Measurements from ENCODE around the gene FLT3LG. TPM values are rescaled to one million over a fixed set of nuclear protein-coding genes. Genes with fewer than 3 reads are reported as not detected.

The FLT3LG gene
- polyA plus RNA-seq (ENCODE audit: insufficient read length in 4 of 4): 1 to 10 TPM; 2.8 to 6.7 (median 4.5) TPM

- no peak for DNase-seq (ENCODE audit: low read depth in 4 of 4, low spot score in 3 of 4)
These were observed at the start of gene FLT3LG for GRCh38 chr19:49473868-49474541. FLT3LG (plus strand) TSS chr19:49474215; CDS start chr19:49474640, 425 bp downstream.

GRCh38 chr19:49425178-49425577, 48.8 kb upstream of the FLT3LG start, which contains the start of gene GFY:
GFY (plus strand) TSS chr19:49425388; CDS start chr19:49426431, 1,043 bp downstream.
- no peak for DNase-seq (ENCODE audit: low read depth in 4 of 4, low spot score in 3 of 4)

DNA sequence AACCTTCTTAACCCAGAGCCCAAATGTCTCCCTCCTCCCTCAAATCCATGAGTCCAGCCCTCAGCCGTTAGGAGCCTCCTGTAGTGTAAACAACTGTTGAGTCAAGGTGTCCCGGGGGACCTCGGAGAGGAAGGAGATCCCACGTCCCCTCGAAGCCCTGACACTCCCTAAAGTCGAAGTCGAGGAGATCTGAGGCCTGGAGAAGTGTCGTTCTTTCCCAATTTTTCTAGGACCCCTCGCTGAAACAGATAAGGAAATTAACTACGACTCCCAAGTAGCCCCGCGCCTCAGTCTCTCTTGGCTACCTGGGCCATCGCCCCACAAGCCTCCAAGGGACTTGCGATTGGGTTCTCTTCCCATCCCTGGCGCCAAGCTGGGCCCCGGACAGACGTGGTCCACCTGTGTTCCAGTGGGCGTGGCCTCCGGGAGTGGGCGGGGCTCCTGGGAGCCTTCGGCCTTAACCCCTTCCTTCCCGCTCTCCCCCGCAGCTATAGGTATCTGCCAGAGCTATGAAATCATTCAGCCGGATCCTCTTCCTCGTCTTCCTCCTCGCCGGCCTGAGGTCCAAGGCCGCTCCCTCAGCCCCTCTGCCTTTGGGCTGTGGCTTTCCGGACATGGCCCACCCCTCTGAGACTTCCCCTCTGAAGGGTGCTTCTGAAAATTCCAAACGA, 48.0 kb upstream of the FLT3LG start:
- DNase-seq (ENCODE audit: low read depth in 4 of 4, low spot score in 3 of 4): no peak

DNA sequence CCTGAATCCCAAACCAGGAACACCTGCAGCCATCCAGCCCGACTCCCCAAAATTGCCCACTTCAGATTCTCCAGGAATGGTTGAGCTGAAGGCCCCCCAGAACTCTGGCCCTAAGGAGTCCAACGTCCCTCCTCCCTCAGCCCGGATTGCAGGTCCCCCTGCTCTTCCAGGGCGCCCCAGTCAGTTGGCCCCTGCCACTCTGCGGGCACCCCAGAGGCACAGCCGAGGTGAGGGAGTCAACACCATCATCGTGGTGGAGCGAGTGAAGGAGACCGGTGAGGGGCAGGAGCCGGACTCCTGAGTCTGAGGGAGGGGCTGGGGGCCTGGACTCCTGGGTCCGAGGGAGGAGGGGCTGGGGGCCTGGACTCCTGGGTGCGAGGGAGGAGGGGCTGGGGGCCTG, 46.7 kb upstream of the FLT3LG start:
- no peak for DNase-seq (ENCODE audit: low read depth in 4 of 4, low spot score in 3 of 4)

GRCh38 chr19:49427855-49428546, 46.0 kb upstream of the FLT3LG start:
- DNase-seq (ENCODE audit: low read depth in 4 of 4, low spot score in 3 of 4): no peak

DNA sequence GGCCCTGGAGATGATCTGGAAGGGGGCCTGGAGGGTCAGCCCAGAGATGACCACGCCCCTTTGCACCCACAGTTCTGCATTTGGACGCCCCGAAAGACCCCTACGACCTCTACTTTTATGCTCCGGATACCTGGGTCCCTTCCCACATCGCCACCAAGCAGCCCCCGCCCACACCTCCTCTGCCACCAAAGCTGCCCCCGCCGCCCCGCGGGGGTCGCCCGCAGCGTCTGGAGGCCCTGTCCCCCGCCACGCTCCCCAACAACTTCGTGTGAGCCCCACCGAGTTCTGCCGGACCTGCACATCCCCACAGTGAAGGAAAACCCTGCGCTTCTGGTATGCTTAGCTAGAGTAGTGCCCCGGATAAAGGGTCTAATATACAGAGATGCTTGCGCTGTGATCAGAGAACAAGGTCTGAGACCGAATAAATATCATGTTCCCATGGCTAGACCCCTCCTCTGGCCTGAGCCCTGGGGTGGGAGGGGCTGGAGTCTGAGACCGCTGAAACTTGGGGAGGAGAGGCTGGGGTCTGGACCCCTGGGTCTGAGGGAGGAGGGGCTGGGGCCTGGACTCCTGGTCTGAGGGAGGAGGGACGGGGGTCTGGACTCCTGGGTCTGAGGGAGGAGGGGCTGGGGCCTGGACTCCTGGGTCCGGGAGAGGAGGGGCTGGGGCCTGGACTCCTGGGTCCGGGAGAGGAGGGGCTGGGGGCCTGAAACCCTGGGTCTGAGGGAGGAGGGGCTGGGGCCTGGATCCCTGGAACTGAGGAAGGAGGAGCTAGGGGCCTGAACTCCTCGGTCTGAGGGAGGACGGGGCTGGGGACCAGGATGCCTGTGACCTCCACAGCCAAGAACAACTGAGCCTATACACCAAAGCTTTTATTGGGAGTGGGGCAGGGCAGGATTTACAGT, 45.2 kb upstream of the FLT3LG start:
- no peak for DNase-seq (ENCODE audit: low read depth in 4 of 4, low spot score in 3 of 4)

DNA sequence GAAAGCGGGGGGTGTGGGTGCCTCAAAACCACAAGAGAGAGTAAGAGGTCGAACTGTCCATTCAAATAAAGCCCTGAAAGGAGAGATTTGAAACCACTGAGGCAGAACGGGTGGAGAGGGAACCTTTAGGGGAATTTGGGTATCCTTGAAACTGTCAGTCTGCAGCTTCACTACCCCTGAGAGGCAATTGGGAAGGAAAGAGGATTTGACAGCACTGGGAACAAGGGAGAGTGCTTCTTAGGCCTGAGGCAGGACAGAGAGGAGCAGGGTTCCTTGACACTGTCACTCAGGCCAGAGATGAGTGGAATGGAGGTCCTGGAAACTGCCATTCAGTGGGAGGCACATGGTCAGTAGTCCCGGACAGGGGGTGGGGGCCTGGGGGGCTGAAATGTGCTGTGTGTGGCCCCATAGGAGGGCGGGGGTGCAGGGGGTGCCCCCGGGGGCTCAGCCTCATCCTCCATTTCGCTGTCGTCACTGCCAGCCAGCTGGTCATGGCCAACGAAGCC, 43.8 kb upstream of the FLT3LG start:
- no peak for DNase-seq (ENCODE audit: low read depth in 4 of 4, low spot score in 3 of 4)

DNA sequence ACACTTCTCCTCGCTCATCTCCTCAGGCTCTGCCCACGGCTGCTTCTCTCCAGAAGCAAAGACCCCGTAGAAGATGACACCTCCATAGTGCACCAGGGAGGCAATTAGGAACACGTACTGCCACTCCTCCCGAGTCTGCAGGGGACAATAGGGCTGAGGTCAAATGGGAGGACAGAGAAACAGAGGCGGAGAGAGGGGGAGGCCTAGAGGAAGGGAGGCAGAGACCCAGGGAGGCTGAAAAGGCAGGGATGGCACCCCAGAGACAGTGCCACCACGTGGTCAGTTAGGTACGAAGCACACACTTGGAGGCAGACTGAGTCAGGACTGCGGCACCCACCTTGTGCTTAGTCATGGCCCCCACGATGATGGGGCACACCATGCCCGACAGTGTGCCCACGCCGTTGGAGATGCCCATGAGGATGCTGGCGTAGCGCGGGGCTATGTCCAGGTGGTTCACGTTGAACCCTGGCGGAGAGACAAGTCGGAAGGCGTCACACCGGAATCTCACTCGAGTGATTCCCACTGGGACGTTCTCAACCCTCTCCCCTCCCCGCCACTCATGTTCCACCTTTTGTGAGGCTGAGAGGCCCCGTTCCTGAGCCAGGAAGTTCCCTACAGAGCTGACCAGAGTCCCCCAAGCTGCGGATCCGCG, 43.2 kb upstream of the FLT3LG start:
- DNase-seq (ENCODE audit: low read depth in 4 of 4, low spot score in 3 of 4): no peak

DNA sequence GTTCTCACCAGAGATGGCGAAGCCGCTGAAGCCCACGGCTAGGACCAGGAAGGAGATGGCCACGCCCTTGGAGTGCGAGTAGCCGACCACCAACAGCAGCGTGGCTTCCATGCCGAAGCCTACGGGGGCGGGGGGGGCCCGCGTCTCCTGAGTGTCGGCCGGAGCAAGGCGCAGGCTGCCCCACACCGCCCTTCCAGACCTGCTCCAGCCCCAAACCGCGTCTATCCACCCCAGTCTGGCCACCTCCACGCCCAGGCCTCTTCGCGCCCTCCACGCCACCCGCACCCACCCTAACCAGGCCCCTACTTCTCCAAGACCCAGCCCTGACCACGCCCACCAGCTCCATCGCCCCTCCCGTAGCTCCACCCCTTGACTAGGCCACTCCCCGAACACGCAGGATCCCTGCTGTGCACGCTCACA, 42.7 kb upstream of the FLT3LG start:
- DNase-seq (ENCODE audit: low read depth in 4 of 4, low spot score in 3 of 4): no peak

DNA sequence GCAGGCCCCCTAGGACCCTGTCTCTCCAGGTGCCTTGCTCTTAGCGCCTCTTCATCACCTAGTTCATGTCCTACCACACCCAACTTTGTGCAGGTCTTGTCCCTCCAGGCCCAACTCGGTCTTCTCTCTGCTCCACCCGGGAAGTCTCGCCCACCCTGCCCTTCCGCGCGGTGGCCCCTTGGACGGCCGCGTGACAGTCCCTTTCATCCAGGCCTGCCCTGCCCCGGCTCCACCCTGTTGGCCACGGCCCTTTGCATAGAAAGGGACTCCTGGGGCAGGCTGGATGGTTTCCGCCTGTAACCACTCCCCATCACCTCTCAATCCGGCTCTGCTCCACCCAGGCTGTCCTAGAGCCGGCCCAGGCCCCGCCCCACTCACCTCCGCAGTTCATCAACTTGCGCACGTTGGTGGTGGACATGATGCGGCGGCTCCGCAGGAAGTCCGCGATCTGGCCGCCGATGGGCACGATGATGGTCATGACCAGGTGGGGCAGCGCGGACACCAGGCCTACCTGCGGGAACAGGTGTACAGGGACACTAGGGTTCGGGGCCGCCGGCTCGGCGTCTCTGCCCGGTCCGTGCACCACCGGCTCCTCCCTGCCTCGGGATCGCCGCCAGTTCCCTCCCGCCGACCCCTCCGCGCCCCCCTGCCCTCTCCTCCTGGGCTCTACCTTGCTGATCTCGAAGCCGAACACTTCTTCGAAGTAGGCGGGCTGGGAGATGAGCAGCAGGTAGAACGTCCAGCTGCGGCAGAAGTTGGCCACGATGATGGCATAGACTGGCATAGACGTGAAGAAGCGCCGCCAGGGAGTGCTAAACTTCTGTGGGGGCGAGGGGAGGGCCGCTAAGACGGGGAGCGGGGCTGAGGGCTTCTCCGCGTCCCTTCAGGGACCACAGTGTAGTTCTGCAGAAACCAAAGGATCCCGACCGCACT, 41.6 kb upstream of the FLT3LG start:
- no peak for DNase-seq (ENCODE audit: low read depth in 4 of 4, low spot score in 3 of 4)

DNA sequence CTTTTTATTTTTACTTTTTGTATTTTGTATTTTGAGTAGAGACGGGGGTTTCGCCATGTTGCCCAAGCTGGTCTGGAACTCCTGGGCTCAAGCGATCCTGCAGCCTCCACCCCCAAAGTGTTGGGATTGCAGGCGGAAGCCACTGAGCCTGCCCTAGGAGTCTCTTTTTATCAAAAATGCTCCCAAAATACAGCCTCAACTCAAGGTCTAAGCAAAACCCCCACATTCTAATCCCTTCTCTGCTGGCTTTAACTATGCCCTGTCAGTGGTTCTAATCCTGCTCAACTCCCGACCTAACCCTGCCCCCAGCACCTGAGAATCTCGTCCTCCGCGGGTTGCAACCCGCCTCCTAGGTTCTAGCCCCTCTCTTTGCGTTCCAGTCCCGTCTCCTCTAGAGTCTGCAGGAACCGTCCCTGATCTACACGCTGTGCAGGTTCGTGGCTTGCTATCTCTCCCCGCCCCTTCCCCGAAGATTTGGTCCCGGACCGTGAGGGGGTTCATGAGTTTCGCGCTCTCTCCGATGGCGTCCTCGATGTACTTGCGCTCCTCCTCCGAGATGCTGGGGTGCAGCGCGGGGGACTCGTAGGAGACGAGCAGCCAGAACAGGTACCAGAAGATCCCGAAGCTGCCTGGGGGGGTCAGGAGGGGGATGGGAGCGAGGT, 40.6 kb upstream of the FLT3LG start:
- no peak for DNase-seq (ENCODE audit: low read depth in 4 of 4, low spot score in 3 of 4)

- DNase-seq (ENCODE audit: low read depth in 4 of 4, low spot score in 3 of 4): no peak
These were observed 39.0 kb upstream of the FLT3LG start for GRCh38 chr19:49434907-49435583.

- no peak for DNase-seq (ENCODE audit: low read depth in 4 of 4, low spot score in 3 of 4)
These were observed 38.3 kb upstream of the FLT3LG start for GRCh38 chr19:49435670-49436069.

DNA sequence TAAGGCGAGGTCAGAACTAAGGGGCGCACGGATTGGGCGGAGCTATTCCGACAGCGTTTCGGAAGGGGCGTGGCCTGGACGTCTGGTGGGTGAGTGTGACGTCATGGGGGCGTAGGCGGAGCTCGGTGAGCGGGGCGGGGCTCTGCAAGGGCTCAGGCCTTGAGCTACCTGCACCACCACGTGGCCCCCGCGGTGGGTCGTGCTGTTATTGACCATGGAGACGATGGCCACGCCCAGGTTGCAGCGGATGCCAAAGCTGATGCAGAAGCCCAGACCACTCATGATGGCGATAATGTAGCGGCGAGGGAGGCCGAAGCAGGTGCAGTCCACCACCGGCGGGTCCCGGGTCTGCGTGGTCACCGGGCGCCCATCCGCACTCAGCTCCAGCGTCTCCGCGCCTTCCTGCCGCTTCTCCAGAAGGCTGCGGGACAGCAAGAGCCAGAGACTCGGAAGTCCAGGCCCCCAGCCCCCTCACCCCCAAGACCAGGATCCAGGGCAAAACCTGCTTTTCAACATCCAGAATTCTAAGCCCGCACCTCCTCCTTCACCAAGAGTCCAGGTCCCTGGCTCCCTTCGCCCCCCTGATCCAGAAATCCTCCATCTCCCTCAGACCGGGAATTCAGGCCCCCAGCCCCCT, 37.5 kb upstream of the FLT3LG start:
- DNase-seq (ENCODE audit: low read depth in 4 of 4, low spot score in 3 of 4): no peak

DNA sequence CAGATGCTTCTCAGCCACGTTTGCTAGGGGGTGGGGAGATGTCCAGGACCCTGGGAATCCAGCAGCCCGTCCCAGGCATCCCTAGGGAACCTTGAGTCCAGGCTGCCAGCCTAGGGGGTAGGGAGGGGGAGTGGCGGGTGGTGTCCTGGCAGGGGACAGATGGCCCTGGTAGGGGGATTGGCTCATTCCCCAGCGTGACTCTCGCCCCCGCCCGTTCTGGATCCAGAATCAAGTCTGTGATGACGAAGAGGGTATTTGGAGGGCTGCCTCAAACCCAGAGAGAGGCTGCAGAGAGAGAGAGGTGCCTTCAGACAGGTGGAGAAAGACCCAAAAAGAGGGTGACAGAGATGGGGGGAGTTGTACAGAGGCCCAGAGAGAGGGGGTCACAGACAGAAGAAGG, 36.8 kb upstream of the FLT3LG start:
- DNase-seq (ENCODE audit: low read depth in 4 of 4, low spot score in 3 of 4): no peak

DNA sequence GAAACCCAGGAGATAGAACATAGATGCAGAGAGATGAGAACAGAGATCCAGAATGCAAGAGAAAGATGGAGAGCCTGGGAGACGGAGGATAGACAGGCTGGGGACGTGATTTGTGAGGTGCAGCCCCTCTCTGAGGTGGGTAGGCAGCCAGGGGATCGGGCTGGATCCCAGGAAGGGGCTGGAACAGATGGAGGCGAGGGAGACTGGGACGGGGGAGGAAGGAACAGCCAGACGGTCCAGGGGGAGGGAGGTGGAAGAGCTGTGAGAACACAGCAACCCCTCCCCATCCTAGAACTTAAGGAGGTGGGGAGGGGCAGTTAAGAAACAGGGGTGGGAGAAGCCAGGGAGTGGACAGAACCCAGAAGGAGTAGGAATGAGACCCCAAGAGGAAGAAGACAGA, 35.8 kb upstream of the FLT3LG start:
- no peak for DNase-seq (ENCODE audit: low read depth in 4 of 4, low spot score in 3 of 4)

- DNase-seq (ENCODE audit: low read depth in 4 of 4, low spot score in 3 of 4): no peak
These were observed 34.2 kb upstream of the FLT3LG start for GRCh38 chr19:49439836-49440235.
